Lower leg skin (tissue), 3 donors: Measurements from ENCODE around the gene TMEM176A.

Experiments
- POLR2A ChIP-seq, 2 donors: fragments of 450-650 bp; IDR thresholded peaks; one replicate each; pipeline ENCODE4 v1.6.1; 2016 to 2017; ENCODE audit warnings: antibody characterized with exemption in 2 of 2, mild to moderate bottlenecking in 1 of 2, moderate library complexity in 1 of 2
- TF ChIP-seq, protein P1 (sequence below), 3 donors: fragments of 450-650 bp; IDR thresholded peaks; one replicate each; pipeline ENCODE4 v1.5.1; 2016; ENCODE audit warnings: antibody characterized with exemption in 3 of 3, mild to moderate bottlenecking in 3 of 3, moderate library complexity in 2 of 3

DNA sequence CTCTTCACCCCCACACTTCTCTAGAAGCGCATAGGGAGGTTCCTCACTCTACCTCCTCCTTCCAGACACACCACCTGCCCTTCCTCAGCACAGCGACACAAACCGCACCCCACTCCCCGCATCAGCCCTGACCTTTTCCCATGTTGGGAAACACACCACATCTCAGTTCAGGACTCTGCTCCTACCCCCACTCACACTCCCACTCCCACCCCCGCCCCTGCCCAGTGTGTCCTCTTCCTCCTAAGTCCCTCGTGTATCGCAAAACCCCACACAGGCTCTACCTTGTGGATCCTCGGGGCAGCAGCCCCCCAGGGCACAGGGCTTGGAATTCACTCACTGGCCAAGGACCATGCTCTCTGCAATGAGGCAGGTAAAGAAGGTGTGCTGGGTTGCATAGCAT lies 47.5 kb downstream of the TMEM176A start:
- no peak for TF ChIP-seq POLR2A (IDR thresholded peaks at IDR 0.05)
- TF ChIP-seq, protein P1, sequence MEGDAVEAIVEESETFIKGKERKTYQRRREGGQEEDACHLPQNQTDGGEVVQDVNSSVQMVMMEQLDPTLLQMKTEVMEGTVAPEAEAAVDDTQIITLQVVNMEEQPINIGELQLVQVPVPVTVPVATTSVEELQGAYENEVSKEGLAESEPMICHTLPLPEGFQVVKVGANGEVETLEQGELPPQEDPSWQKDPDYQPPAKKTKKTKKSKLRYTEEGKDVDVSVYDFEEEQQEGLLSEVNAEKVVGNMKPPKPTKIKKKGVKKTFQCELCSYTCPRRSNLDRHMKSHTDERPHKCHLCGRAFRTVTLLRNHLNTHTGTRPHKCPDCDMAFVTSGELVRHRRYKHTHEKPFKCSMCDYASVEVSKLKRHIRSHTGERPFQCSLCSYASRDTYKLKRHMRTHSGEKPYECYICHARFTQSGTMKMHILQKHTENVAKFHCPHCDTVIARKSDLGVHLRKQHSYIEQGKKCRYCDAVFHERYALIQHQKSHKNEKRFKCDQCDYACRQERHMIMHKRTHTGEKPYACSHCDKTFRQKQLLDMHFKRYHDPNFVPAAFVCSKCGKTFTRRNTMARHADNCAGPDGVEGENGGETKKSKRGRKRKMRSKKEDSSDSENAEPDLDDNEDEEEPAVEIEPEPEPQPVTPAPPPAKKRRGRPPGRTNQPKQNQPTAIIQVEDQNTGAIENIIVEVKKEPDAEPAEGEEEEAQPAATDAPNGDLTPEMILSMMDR (IDR thresholded peaks at IDR 0.05) = no peak
